Thyroid gland (tissue), 4 donors: ENCODE data around the gene CAMTA1.

Source experiments
- CTCF ChIP-seq, 6 experiments: fragments of 200-600 bp in 3 of 6; fragments of 450-650 bp in 3 of 6; sonication (generic) in 3 of 6; IDR thresholded peaks; one replicate each; pipeline ENCODE4 v1.5.1; 2016 to 2019; ENCODE audit warnings: antibody characterized with exemption in 6 of 6, mild to moderate bottlenecking in 2 of 6, inconsistent platforms in 1 of 6, moderate library complexity in 1 of 6
- POLR2A ChIP-seq, 2 donors: fragments of 450-650 bp; IDR thresholded peaks; one replicate each; pipeline ENCODE4 v1.6.1; 2017; ENCODE audit warnings: antibody characterized with exemption in 2 of 2, mild to moderate bottlenecking in 2 of 2, moderate library complexity in 1 of 2

DNA sequence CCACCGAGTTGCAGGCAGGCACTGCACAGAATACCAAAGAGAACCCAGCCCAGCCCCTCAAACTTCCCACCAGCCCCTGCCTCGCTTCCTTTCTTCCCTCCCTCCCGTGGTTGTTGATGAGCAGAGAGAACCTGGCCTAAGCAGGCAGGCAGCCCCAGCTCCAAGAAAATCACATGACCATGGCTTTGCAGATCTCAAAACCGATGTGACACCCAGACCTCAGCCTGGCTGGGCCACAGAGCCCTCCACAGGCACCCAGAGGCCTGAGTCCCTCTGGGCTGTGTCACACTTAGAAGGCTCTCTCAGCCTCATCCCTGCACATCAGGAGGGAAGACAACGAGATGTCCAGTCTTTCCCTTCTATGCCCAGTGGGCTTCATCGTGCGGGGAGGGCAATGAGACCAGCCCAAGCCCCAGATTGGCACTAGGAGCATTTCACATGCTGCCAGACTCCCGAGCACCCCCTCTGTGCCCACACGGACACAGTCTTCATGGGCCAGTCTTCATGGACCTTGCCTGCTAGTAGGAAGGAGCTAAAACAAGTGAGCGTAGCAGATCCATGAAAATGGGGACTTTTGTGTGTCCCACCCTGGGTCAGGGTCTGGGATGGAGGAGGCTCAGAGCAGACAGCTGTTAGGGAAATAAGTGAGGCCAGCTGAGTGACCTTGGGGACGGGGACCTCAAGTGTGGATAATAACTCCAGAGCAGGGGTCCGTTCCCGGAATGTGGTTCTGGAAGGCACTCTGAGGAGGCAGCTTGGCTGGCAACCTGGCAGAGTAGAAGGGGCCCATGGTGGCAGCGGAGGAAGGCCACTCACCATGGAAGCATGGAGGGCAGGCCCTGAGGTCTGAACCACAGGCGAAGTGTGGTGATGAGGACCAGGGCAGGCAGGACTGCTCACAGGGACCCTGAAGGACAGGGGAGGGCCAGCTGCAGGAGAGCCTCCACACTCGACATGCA is 781.4 kb downstream of the CAMTA1 start:
- TF ChIP-seq CTCF (IDR thresholded peaks at IDR 0.05) (no peak), POLR2A (IDR thresholded peaks at IDR 0.05) (no peak)
